HL-60 (cell line): Measurements from ENCODE around the gene TPO.
"Not testable (repeated sequence)": the region's sequence is repeated elsewhere in the genome, so short reads cannot be mapped to it uniquely, and the experiment has no call there.

Experiments used
- DNase-seq, 2 experiments: peaks; one replicate each; pipeline ENCODE4 v3.0.0-alpha.2; 2010 to 2020; ENCODE audit warnings: low read depth in 1 of 2, low spot score in 1 of 2
- H3K27ac ChIP-seq: fragments of 250-450 bp; sonication (Bioruptor Pico); replicated peaks from 2 replicates; pipeline ENCODE4 v1.5.1; 2020; ENCODE audit warnings: mild to moderate bottlenecking, moderate library complexity
- H3K27me3 ChIP-seq: fragments of 250-450 bp; sonication (Bioruptor Pico); 2 replicates; pipeline ENCODE4 v1.5.1; 2021; ENCODE audit warnings: mild to moderate bottlenecking, moderate library complexity; ENCODE audit not compliant: insufficient read depth, poor library complexity, severe bottlenecking
- H3K4me3 ChIP-seq: replicated peaks from 2 replicates; pipeline ENCODE4 v1.5.1; 2011; ENCODE audit warnings: mild to moderate bottlenecking, control low read depth, low read length; ENCODE audit not compliant: insufficient read depth
- GABPA ChIP-seq: IDR thresholded peaks from 2 replicates; pipeline ENCODE4 v1.6.1; 2012; ENCODE audit warnings: low read depth
- POLR2AphosphoS5 ChIP-seq: IDR thresholded peaks from 2 replicates; pipeline ENCODE4 v1.6.1; 2012; ENCODE audit warnings: low read depth
- SPI1 ChIP-seq: IDR thresholded peaks from 2 replicates; pipeline ENCODE4 v1.6.1; 2012; ENCODE audit warnings: low read depth, mild to moderate bottlenecking, borderline replicate concordance
- TF ChIP-seq, protein P1 (sequence below): IDR thresholded peaks from one replicate; pipeline ENCODE4 v1.5.1; 2011; ENCODE audit warnings: low read length, control low read depth, inconsistent platforms; ENCODE audit not compliant: insufficient read depth
- TF ChIP-seq, protein P2 (sequence below): IDR thresholded peaks from 2 replicates; pipeline ENCODE4 v1.6.1; 2012; ENCODE audit warnings: low read depth; ENCODE audit not compliant: insufficient replicate concordance

Gene TPO

DNA sequence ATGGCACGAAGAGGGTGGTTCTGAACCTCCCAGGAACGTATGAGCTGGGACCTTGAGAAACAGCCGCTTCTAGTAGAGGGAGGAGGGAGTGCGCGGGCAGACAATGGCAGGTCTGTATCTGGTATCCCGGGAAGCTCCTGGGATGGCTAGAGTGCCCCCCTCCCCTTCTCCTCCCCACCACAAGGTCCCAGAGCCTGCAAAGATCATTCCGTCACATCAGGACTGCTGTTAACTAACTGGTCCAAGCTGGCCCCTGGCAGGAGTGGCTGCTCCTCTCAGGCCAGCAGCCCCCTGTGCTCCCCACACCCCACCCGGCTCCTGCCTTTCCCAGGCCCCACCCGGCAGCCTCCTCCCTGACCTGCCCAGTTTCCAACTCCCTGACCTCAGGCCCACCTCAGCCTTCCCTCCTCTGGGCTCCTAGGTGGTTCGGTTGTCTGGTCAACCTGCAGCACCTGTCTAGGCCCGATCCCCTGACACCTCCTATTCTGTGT, 75.0 kb downstream of the TPO start:
- TF ChIP-seq SPI1 = no peak
- TF ChIP-seq, protein P1, sequence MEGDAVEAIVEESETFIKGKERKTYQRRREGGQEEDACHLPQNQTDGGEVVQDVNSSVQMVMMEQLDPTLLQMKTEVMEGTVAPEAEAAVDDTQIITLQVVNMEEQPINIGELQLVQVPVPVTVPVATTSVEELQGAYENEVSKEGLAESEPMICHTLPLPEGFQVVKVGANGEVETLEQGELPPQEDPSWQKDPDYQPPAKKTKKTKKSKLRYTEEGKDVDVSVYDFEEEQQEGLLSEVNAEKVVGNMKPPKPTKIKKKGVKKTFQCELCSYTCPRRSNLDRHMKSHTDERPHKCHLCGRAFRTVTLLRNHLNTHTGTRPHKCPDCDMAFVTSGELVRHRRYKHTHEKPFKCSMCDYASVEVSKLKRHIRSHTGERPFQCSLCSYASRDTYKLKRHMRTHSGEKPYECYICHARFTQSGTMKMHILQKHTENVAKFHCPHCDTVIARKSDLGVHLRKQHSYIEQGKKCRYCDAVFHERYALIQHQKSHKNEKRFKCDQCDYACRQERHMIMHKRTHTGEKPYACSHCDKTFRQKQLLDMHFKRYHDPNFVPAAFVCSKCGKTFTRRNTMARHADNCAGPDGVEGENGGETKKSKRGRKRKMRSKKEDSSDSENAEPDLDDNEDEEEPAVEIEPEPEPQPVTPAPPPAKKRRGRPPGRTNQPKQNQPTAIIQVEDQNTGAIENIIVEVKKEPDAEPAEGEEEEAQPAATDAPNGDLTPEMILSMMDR = no peak
- TF ChIP-seq, protein P2, sequence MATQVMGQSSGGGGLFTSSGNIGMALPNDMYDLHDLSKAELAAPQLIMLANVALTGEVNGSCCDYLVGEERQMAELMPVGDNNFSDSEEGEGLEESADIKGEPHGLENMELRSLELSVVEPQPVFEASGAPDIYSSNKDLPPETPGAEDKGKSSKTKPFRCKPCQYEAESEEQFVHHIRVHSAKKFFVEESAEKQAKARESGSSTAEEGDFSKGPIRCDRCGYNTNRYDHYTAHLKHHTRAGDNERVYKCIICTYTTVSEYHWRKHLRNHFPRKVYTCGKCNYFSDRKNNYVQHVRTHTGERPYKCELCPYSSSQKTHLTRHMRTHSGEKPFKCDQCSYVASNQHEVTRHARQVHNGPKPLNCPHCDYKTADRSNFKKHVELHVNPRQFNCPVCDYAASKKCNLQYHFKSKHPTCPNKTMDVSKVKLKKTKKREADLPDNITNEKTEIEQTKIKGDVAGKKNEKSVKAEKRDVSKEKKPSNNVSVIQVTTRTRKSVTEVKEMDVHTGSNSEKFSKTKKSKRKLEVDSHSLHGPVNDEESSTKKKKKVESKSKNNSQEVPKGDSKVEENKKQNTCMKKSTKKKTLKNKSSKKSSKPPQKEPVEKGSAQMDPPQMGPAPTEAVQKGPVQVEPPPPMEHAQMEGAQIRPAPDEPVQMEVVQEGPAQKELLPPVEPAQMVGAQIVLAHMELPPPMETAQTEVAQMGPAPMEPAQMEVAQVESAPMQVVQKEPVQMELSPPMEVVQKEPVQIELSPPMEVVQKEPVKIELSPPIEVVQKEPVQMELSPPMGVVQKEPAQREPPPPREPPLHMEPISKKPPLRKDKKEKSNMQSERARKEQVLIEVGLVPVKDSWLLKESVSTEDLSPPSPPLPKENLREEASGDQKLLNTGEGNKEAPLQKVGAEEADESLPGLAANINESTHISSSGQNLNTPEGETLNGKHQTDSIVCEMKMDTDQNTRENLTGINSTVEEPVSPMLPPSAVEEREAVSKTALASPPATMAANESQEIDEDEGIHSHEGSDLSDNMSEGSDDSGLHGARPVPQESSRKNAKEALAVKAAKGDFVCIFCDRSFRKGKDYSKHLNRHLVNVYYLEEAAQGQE = no peak
- TF ChIP-seq POLR2AphosphoS5 = no peak
- TF ChIP-seq GABPA = no peak
- H3K4me3 ChIP-seq = no peak overlapping the region
- no peak for DNase-seq
- H3K27me3 ChIP-seq = no peaks in the 10 kb centered on the region
- no peak overlapping the region for H3K27ac ChIP-seq

DNA sequence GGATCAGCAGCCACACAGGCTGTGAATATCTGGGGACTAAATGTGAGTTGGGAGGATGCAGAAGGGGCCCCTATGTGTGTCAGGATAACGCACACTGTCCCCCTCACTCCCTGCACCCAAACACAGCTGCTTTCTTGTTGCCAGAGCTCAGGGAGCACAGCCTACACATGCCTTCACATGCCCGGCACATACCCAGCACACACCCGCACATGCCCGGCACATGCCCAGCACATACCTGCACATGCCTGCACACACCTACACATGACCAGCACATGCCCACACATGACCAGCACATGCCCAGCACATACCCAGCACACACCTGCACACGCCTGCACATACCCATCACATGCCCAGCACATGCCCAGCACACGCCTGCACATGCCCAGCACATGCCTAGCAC, 75.6 kb downstream of the TPO start:
- no peak overlapping the region for H3K27ac ChIP-seq
- H3K4me3 ChIP-seq = no peak overlapping the region
- TF ChIP-seq, protein P2 = no peak
- TF ChIP-seq, protein P1 = no peak
- TF ChIP-seq GABPA (no peak), POLR2AphosphoS5 (no peak), SPI1 (no peak)
- DNase-seq = no peak
- H3K27me3 ChIP-seq = no peaks in the 10 kb centered on the region

DNA sequence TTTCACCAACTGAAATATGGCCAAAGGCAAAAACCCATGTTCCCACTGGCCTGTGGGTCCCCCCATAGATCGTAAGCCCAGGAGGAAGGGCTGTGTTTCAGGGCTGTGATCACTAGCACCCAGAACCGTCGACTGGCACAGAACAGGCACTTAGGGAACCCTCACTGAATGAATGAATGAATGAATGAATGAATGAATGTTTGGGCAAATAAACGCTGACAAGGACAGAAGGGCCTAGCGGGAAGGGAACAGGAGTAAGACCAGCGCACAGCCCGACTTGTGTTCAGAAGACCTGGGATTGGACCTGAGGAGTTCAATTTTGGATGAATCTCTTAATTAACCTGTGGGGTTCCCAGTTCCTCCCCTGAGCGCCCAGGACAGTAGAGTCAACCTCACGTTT, 76.2 kb downstream of the TPO start:
- TF ChIP-seq, protein P2 = no peak
- Histone ChIP-seq H3K27ac (no peak overlapping the region), H3K27me3 (no peaks in the 10 kb centered on the region), H3K4me3 (no peak overlapping the region)
- DNase-seq = no peak

DNA sequence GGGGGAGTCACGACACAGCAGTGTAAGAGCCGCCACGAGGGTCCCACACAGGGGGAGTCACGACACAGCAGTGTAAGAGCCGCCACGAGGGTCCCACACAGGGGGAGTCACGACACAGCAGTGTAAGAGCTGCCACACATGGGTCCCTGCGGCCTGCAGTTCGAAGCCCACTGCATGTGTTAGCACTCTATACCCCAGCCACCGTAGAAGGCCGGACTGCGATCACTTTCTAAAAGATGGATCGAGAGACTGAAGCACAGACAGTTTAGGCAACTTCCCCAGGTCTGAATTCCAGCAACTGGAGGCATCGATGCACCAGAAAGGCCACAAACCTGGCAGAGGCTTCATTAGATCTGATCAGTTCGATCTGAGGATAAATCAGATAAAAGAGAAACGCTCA, 77.1 kb downstream of the TPO start:
- not testable (repeated sequence) for H3K27me3 ChIP-seq, H3K27ac ChIP-seq, H3K4me3 ChIP-seq, DNase-seq
